ENCODE results near the gene GJA9.

DNA sequence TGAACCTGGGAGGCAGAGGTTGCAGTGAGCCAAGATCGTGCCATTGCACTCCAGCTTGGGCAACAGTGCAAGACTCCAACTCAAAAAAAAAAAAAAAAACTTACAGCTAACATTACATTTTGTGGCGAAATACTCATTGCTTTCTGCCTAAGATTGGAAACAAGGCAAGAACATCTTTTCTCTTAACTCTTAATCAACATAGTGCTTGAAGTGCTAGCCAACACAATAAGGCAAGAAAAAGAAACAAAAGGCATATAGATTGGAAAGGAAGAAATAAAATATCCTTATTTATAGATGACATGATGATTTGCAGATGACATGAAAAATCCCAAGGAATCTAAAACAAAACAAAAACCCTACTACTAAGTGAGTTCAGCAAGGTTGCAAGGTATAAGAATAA lies 24.6 kb upstream of the GJA9 start:
- TF ChIP-seq CTCF (IDR thresholded peaks at IDR 0.05; ENCODE audit: low read depth, low read length) (no peak), POLR2A (IDR thresholded peaks at IDR 0.05; ENCODE audit: extremely low read depth, insufficient read length) (no peak), MYC (IDR thresholded peaks at IDR 0.05; ENCODE audit: low read depth, low read length) (no peak), MAX (IDR thresholded peaks at IDR 0.05; ENCODE audit: low read depth, low read length) (no peak)

Measured in NB4 (cell line).